HG03342 (cell line): ENCODE results near the gene PARK7.

Experiments used
- ATAC-seq: cut with Tn5 transposase; IDR thresholded peaks from one replicate; pipeline ENCODE4 v1.9.1; 2021; ENCODE audit warnings: mild to moderate bottlenecking, moderate library complexity; ENCODE audit not compliant: unreplicated experiment

PARK7 gene

DNA sequence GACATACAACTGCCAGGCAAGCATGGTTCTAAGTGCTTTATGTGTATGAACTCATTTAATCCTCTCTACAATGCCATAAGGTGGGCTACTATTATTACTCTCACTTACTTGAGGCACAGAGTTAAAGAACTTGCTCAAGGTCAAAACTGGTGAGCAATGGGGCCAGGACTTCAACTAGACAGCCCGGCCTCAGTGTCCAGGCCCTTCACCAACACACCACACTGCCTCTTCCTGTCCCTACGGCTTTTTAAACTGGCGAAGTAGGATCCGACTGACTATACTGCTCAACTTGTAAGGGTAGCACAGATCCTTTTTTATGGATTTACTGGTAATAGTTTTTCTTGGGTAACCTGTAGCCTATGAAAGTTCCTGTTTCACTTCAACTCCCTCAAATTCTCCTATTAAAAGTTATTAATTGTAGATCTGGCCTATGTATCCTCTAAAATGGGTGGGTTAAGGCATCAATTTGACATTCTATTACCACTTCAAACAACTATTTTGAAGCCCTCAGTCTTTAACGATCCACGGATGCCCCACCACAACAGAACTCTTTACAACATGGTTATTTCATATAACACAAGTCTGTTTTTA lies 60.3 kb downstream of the PARK7 start:
- no peak for ATAC-seq

DNA sequence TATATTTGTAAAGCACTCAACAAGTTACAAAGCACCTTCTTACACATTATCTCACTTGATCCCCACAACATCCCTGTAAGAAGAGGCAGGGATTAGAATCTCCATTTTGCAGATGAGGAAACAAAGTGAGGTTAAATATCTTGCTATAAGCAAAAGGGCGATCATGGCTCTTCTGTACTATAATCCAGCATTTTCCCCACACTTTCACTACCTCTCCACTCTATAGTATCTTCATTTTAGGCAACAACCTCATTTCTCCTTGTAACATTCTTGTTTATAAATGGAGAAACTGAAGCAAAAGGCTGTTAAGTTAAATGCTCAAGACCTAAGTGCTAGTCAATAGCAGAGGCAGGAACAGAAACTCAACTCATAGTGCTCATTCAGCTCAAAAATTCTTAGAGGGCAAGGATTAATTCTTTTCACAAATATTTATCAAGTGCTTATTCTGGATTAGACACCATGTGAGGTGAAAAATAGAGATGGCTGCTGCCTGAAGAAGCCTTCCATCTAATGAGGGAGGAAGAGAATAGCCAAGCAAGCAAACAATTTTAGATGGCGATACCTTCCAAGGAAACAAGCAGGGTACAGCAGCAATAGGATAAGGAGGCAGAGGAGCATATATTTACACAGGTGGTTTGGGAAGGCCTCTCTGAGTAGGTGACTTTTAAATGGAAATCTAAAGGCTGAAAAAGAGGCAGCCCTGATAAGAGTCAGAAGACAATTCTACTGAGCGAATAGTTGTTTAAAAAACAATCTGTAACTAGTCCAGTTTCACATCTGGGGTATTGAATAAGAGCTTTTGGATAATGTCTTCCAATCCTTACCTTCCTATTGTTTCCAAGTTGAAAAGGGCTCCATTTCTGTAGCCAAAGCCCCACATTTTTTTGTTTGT lies 61.1 kb downstream of the PARK7 start:
- ATAC-seq, result no peak

DNA sequence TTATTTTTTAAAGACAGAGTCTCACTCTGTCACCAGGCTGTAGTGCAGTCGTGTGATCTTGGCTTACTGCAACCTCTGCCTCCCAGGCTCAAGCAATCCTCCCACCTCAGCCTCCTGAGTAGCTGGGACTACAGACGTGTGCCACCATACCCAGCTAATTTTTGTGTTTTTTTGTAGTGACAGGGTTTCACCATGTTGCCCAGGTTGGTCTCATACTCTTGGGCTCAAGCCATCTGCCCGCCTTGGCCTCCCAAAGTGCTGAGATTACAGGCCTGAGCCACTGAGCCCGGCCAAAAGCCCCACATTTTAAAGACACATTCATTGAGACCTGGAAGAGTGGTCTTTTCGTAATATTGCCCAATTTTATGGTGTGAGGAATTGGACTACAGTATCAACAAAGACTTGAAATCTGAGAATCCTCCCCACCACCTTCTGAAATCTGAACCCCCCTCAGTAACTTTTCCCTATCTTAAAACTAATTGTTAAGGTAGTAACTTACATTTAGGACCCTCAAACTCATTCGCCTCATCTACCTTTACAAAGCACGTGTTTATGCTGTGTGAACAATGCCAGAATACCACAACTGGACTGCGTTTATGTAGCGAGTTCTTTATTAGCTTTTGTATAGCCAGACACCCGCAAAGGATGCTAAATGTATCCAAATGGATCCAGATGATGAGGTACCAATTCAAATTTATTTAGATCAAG lies 61.9 kb downstream of the PARK7 start:
- no peak for ATAC-seq

DNA sequence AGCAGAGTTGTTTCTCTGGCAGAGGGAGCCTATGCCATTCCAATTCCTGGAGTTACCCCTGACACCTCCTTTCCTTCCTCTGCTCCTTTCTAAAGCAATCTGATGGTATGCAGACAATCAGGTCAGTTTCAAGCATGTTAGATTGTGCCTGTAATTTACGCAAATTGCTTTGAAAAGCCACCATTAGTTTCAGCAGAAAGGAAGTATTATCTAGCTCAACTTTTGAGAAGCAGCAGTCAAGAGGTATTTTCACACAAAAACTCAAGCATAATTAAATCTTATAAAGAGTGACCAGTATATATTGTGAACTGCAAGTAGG lies 62.4 kb downstream of the PARK7 start:
- ATAC-seq, result no peak

DNA sequence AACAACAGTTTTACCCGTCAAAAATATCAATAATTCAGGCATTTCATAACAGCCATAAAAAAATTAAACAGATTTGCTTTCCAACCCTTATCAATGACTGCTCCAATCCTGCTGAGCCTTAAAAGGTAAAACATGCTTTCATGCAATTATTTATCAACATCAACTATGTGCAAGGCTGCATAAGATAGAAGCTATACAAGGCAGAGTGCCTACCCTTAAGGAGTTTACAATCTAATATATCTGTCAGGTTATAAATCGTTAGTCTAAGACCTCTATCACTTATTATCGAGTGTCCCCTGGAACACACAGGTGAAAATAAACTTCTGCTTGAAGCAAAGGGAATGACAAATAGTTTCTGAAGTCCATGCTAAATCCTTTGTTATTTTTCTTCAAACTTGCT lies 62.8 kb downstream of the PARK7 start:
- no peak for ATAC-seq

DNA sequence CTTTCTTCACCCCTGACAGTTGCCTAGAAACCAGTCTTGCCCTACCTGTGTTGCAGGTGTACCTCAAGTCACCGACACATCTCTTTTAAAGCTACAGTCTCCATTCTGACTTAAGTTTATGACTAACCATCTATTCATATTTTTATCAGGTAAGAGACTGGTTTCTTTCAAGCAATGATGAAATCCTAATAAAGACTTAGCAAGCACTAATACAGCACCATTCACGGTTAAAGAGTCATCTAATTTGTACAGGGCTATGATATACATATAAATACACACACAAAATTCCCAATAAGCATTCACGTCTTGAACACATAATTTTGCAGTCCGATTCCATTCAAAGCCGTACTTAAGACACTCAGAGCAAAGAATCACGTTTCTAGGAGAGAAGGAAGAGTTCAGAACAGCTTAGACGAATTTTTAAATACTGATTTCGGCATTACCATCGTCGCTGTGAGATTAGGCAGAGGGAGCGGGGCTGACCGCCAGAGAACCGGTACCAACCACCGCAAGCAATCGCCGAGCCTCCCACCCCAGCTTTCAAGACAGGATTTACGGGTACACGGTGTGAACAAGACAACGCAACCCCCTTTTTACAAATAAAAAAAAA lies 63.7 kb downstream of the PARK7 start:
- no peak for ATAC-seq

DNA sequence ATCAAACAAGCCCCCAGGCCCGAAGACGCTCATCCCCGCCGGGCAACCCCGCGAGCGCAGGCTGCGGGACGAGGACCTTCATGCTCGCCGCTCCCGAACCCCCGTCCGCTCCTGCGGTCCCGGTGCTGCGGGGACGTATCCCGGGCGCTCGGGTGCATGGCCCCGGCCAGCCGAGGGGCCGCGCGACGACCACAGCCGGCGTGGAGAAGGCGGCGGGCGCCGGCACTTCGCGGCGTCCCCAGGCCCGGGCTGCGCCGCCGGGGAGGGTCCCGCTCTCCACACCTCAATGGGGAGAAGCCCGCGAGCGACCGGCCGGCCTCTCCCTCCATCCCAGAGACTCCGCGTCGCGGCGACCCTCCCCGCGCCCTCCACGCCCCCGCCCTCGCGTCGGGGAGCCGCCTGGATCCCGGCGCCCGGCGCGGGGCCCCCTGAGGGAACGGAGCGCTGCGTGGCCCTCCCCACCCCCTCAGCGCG lies 64.2 kb downstream of the PARK7 start:
- ATAC-seq, result no peak

DNA sequence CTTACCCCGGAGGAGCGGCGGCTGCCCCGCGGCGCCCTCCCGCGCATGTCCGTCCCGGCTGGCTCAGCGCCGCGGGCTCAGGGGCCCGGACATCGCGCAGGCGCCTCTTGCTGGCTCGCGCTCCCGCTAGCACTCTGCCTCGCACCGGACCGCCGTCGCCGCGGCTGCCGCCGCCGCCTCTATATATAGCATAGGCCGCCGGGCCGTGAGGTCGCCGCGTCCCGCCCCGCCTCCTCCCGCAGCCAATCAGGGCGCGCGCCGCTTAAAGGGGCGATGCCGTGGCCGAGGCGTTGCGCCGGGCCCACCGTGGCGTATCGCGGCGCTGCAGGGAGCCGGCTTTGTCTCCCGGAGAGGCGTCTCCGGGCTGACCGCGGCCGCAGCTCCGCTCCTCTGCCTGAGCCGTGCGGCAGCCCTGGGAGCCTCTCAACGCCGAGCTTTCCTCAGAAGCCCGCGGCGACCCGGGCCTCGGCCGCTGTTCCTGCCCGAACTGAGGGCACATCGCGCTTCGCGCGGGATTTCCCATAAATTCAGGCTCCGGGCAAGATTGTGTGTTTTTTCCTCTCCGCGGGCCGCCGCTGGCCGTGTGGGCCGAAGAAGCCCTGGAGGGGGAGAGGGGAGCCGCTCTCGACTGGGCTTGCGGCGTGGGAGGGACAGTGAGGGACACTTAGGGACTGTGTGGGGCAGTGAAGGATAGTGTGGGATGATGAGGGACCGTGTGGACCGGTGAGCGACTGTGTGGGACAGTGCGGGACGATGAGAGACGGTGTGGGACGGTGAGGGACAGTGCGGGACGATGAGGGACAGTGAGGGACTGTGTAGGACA lies 64.9 kb downstream of the PARK7 start, which contains the start of gene ERRFI1:
Gene ERRFI1, minus strand, starts transcription at position 157 of the 823 bp plus-strand sequence. CDS start 10,690 bp downstream, outside the sequence.
- ATAC-seq, result peak; percentile 89

DNA sequence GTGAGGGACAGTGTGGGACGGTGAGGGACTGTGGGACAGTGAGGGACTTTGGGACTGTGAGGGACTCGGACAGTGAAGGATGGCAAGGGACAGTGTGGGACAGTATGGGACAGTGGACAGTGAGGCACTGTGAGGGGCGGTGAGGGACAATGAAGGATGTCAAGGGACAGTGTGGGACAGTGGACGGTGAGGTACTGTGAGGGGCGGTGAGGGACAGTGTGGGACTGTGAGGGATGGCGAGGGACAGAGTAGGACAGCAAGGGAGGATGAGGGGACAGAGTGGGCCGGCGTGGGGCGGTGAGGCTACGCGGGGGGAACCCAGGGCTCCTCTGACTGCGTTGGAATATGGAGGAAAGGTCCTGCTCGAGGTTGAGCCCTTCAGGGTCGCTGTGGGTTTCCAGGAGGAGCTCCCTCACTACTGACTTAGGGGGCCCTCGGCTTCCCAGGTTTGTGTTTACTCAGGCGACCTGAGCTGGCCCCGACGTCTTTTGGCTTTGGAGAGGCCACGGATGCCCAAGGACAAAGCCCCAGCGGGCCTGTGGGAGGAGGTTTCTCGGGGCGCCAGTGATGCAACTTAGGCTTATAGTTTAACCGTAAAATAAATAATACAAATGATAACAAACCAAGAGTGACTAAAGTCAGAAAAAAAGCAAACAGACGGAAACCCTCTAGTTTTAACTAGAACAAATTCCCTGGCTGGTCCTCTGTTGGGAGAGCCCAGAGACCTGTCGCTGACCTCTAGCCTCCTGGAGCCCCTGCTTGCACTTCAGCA lies 65.7 kb downstream of the PARK7 start:
- no peak for ATAC-seq

DNA sequence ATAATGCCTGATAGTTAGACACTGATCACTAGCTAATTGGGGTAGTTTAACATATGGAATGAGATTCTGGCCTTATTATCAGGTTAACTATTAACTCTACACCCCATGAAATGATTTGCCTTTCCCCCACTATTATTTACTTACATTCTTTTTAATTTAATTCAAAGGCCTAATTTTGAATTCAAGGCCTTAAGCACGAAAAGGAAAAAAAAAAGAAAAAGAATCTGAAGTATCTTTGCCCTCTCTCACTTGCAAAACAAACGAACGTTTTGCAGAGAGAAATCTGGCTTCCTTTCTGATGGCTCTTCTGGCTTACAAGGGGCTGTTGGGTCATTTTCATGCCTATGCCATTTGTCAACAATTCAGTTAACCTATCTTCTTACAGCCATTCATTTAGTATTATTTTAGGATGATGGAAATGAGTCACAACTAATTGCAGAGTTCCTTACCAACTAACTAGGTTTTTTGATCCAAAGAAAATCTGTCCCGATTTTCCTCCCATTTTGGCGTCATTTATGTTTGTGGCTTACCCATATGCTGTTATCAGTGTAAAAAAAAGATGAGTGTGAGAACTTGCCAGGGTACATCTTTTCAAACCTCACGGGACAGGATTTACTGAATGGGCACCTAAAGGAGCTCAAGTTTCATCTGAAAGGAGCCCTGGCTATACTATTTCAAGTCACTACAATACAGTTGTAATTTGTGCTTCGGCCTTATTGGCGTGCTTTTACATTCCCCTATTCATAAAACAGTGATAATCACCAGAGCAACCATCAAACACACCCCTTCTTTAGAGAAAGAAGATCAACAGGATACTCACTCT lies 66.4 kb downstream of the PARK7 start:
- no peak for ATAC-seq

DNA sequence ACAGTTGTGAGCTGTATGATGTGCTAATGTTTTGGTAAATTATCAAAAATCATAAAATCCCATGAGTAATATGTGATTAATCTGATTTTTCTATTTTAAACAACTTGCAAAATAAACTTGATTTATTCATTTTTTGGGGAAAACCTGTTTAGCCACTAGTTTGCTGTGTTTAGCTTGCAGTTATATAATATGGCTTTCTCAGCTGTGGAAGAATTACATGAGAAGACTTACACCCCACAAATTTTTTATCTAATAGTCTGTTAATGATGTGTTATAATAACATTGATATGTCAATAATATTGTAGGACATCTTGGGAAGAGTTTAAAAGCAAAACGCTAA lies 67.0 kb downstream of the PARK7 start:
- no peak for ATAC-seq

DNA sequence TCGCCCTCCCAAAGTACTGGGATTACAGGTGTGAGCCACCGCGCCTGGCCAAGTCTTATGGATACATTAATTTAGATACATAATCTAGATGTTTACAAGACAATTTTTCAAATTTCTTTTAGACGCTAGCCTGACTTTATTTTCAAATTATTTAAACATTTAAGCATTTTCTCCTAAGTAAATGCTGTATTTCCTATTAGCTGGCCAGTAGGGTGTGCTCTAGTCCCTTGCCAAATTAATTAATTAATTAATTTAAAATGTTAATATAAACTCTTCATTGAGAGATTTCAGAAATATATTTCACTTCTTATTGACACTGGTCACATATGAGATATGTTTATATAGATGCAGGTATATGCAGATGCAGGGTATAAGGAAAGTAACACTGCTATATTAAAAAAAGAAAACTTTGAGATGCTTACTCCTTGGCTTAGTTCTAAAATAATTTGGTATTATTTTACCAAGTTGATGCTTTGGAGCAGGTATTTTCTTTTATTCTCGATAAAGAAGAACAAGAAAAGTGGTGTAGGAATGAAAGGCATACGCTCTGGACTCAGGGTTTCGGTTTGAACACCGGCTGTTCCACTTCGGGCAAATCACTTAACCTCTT lies 69.8 kb downstream of the PARK7 start:
- no peak for ATAC-seq

DNA sequence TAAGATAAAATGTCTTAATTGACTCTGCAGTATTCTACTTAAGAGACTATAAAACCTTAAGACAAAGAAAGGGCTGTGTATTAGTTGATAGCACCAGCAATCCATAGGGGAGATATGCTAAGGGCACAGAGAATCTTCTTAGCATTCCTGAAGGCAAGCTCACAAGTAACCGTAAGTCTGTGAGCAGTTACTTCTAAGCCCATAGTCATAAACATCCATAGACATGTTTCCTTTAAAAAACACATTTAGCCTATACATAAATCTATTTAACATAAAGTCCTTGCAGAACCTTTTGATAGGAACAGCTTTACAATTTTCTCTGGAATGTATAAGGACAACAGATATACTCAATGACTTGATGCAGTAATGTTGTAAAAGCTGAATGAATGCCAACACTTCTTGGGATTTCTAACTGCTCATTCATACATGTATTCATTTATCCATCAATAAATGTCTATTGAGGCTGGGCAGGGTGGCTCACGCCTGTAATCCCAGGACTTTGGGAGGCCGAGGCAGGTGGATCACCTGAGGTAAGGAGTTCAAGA lies 70.9 kb downstream of the PARK7 start:
- ATAC-seq, result no peak

DNA sequence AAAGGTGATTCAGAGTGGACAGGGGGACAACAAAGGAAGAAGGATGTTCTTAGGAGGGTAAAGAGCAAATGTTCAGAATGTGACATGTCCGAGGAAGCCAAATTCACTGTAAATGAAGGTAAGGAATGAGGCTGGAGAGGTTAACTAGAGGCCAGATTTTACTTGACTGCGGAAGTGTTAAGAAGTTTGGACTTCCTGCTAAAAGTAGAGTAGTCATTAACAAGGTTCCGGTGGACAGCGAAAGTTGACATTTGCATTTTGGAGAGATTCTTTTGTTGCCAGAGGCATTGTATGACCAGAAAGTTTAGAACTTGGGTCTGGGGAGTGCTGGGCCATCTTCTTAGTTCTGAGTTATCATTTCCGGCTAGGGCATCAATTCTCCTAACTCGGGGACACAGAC lies 71.8 kb downstream of the PARK7 start:
- ATAC-seq, result no peak
